K562 treated with DMSO at 1 percent for 48 hours (cell line): Measurements from ENCODE around the gene P2RY11. TPM values are rescaled to one million over a fixed set of nuclear protein-coding genes. Genes with fewer than 3 reads are reported as not detected.

Source experiments
- total RNA-seq: library from RNA; unstranded; fragments of 300-600 nt; gene quantifications from 2 replicates; pipeline ENCODE4 v1.2.3, GENCODE V29; 2022; ENCODE audit warnings: low replicate concordance; ENCODE audit errors: extremely low read depth

The P2RY11 gene, protein sequence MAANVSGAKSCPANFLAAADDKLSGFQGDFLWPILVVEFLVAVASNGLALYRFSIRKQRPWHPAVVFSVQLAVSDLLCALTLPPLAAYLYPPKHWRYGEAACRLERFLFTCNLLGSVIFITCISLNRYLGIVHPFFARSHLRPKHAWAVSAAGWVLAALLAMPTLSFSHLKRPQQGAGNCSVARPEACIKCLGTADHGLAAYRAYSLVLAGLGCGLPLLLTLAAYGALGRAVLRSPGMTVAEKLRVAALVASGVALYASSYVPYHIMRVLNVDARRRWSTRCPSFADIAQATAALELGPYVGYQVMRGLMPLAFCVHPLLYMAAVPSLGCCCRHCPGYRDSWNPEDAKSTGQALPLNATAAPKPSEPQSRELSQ
- total RNA-seq, result not detected in 2 replicates

DNA sequence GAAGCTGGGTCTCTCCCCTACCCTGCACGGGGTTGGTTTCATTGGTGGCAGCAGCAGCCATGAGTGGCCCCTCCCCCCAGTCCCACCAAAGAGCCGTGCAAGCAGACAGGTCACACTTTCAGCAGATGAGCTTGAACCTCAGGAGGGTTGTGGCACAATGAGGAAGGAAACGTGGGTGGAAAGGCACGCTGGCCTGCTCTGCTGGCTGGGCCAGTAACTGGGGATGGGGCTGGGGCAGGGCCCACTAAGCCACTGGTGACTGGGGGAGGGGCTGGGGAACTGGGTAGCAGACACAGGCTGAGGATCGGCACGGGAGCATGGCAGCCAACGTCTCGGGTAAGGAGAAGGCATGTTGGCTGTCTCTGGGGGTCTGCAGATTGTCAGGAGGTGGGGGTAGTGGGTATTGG, at the start of gene P2RY11:
Gene P2RY11 (plus strand): TSS at position 289 of the 407 bp plus-strand sequence. CDS start 29 bp downstream, at position 318.

DNA sequence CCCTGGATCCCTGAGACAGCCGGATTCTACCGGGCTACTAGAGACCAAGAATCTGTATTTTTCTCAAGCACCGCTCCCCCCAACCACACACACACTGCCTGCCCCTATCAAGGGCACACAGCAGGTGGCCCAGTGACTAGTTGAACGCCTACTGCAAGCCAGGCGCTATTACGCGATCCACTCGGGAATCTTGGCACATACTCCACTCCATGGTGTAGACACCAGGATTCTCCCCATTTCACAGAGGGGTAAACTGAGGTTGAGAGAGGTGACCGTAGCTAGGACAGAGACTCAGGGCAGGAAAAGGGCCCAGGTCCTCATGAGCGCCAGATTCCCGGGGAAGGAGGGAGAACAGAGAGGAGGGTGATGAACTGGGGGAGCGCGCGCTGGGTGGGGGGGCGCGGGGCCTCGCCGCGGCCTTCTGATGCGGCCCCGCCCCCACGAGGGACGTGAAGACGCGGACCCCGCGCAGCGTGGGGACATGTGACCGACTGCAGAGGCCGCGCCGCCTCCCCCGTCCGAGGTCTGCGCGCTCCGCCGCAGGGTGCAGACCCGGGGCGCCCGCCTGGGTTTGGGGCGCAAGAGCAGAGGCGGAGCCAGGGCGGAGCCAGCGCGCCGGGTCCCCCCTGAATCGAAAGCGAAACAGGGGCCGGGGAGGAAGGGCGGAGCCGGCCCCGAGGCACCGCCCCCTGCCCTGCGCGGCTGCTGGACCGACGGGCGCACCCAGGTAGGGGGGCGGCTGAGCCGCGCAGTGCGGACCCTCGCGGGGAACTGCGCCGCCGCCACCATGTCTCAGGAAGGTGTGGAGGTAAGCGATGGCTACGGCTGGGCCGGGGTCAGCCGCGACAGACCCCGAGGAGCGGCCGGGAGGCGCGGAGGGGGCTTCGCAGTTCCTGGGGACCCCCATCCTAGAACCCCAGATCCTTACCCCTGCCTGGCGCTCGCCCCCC, 25.6 kb upstream of the P2RY11 start, which contains the start of gene SHFL:
Gene SHFL (plus strand): TSS at position 677 of the 950 bp plus-strand sequence. CDS start 111 bp downstream, at position 788.

DNA sequence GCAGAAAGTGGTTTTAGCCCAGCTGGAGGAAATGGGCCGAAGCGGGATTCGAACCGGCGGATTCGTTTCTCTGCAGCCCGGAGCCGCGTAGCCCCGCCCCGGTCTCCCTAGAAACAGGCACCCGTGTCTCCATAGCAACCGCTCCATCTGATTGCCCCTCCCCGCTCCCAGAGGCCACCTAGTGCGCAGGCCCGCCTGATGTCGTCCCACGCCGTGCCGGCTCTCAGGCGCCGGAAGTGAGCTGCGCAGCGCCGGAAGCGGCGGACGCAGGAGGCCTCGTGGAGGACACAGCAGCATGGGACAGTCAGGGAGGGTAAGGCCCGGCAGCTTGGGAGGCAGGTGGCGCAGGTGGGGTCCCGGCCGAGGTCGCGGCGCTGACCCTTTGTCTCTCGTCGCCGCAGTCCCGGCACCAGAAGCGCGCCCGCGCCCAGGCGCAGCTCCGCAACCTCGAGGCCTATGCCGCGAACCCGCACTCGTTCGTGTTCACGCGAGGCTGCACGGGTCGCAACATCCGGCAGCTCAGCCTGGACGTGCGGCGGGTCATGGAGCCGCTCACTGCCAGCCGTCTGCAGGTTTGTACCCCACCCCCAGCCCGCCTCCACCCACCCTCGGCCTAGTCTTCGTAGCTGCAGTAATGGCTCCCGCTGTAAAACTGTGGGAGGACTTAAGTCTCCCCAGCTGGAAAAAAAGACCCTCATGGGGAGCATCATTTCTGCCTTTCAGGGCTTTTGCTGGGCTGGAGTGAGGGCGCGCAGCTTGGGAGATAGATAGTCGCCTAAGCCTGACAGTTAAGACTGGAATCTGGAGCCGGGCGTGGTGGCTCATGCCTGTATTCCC, 5.2 kb upstream of the P2RY11 start, which contains the start of gene PPAN:
Gene PPAN (plus strand): TSS at position 263 of the 837 bp plus-strand sequence. CDS start 33 bp downstream, at position 296.

Other genes with a start within 250 kb of the P2RY11 start
- not detected in 2 replicates for gene OLFM2, start 175.2 kb upstream of the P2RY11 start, total RNA-seq
- not detected in 2 replicates for gene COL5A3, start 101.2 kb upstream of the P2RY11 start, total RNA-seq
- gene RDH8, start 98.2 kb upstream of the P2RY11 start, total RNA-seq, result not detected in 2 replicates
- gene SHFL, start 25.4 kb upstream of the P2RY11 start, total RNA-seq, result not detected in 2 replicates
- not detected in 2 replicates for gene ANGPTL6, start 9.0 kb upstream of the P2RY11 start, total RNA-seq
- not detected in 2 replicates for gene PPAN, start 5.3 kb upstream of the P2RY11 start, total RNA-seq
- gene EIF3G, start 8.2 kb downstream of the P2RY11 start, total RNA-seq, result not detected in 2 replicates
- gene DNMT1, start 83.3 kb downstream of the P2RY11 start, total RNA-seq, result 271 TPM in 1 of 2 replicates, not detected in the other
- not detected in 2 replicates for gene S1PR2, start 119.6 kb downstream of the P2RY11 start, total RNA-seq
- gene MRPL4, start 140.5 kb downstream of the P2RY11 start, total RNA-seq, result not detected in 2 replicates
- 228 TPM in 1 of 2 replicates, not detected in the other for gene ICAM1, start 159.4 kb downstream of the P2RY11 start, total RNA-seq
- gene ICAM4, start 175.3 kb downstream of the P2RY11 start, total RNA-seq, result not detected in 2 replicates
- not detected in 2 replicates for gene ICAM5, start 178.3 kb downstream of the P2RY11 start, total RNA-seq
- gene ZGLP1, start 198.1 kb downstream of the P2RY11 start, total RNA-seq, result not detected in 2 replicates
- gene FDX2, start 204.3 kb downstream of the P2RY11 start, total RNA-seq, result not detected in 2 replicates
- gene RAVER1, start 221.8 kb downstream of the P2RY11 start, total RNA-seq, result not detected in 2 replicates
- gene ICAM3, start 227.9 kb downstream of the P2RY11 start, total RNA-seq, result not detected in 2 replicates